GM21619 (cell line): ENCODE data around the gene CLASP1.
"Not testable (repeated sequence)": the region's sequence is repeated elsewhere in the genome, so short reads cannot be mapped to it uniquely, and the experiment has no call there.

Source experiments
- ATAC-seq: cut with Tn5 transposase; IDR thresholded peaks from one replicate; pipeline ENCODE4 v1.9.1; 2021; ENCODE audit not compliant: unreplicated experiment

CLASP1 gene

DNA sequence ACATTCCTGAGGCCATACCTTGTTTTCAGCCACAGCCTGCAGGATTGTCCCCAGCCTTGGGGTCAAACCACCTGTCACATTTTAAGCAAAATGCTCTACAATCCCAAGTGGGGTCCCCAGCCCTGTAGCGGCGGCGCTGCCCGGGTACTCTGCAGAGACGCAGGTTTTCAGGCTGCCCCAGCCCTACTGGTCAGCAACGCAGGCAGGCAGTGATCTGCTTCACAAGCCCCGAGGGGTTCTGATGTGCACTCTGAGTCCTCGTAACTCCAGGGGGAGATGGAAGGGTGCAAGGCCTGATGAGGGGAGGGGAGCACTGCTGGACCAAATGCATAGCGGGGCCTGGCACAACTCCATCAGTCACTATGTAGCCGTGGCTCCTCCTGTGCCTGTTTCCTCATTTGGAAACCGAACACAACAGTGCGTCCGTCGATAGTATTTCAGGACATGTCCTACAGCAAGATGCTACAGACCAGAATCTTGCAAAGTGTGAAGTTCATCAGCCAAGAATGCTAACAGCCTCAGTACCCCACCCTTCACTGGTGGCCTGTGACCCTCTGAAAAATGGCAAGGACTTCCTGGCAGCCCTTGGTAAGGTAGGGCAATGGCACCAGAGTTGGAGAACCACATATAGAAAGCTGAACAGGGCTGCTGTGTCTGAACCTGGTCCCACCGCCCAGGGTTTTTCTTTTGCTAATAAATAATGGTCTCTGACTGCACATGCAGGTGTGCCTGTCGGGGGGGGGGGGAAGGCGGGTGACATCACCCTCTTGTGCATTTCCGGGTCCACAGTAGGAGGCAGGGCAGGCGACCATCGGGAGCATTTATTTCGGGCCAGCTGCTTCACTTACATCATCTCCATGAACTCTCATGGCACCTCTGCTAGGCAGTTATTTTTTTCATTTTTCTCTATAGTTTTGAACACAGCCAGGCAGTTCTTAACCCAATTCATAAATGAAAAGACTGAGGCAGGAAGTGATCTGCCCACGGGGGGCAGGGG, 313.7 kb downstream of the CLASP1 start:
- no peak for ATAC-seq

DNA sequence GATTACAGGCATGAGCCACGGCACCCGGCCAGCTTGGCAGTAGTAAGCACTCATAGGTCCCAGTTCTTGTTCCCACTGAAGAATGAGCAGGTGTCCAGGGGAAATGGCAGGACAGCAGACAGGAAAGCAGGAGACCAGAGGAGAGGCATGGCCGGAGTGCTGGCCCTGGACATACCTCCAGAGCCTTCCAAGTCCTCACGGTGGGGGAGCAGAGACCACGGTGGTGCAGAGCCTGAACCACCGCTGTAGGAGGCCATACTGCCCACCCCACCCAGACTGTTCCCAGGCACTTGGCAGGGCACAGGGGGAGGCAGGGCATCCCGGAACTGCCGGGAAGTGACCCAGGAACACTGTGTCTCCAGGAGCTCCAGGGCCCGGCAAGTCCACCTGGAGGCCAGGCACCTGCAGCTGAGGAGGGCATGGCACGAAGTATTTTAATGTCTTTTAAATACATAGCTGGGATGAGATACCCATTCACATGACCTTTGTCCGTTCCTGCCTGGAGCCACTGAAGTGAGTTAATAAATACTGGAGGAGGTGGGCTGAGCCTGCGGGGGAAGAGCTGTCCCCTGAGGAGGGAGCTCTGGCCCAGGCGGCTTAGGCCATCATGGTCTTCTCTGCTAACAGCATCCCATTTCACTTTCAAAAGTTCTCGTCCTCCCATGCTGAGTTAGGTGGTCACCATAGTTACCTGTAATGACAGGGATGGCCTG, 314.5 kb downstream of the CLASP1 start:
- no peak for ATAC-seq

DNA sequence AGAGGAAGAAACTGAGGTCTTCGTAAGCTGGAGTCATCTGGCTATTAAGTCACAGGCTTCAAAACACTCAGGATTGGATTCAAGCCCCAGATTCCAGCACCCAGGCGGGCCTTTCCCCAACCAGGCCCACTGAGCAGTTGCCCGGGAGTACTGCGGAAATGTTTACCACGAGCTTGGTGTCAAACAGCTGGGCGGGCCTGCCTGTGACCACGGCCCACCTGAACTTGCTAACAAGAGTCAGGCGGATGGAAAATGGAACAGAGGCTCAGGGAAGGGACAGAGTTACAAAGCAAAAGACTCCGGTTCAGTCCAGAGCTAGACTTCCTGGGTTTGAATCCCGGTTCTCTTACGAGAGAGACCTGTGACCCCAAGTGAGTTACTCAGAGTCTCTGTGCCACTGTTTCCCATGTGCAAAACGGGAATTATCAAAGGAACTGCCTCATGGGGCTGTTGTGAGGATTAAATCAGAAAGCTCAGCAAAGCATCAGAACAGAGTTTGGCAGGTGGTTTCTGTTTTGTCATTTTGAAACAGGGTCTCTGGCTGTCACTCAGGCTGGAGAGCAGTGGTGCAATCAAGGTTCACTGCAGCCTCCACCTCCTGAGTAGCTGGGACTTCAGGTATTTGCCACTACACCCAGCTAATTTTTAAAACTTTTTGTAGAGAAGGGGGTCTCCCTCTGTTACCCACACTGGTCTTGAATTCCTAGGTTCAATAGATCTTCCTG, 315.3 kb downstream of the CLASP1 start:
- peak; percentile 88 for ATAC-seq

DNA sequence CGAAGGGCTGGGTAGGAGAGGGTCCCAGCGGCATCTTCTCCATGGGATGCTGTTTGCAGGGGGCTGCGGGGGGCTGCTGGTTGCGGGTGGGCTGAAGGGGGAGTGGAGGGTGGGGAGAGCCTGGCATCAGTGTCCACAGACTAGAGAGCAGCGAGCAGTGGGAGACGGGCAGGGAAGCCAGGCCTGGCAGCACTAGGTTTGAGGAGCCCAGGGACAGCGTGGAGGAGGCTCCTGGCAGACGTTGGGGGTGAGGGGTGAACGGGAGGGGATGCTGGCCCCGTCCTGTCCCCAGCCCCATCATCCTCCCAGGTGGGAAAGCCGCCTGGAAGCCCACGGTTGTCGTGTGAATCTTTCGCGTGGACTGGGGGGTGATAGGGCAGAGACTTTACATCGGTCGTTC, 316.0 kb downstream of the CLASP1 start:
- no peak for ATAC-seq

DNA sequence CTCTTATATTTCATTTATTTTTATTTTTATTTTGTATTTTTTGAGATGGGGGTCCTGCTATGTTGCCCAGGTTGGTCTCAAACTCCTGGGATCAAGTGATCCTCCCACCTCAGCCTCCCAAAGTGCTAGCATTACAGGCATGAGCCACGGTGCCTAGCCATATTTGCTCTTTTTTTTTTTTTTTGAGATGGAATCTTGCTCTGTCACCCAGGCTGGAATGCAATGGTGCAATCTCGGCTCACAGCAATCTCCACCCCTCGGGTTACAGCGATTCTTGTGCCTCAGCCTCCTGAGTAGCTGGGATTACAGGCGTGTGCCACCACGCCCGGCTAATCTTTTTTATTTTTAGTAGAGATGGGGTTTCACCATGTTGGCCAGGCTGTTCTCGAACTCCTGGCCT, 317.9 kb downstream of the CLASP1 start:
- not testable (repeated sequence) for ATAC-seq

DNA sequence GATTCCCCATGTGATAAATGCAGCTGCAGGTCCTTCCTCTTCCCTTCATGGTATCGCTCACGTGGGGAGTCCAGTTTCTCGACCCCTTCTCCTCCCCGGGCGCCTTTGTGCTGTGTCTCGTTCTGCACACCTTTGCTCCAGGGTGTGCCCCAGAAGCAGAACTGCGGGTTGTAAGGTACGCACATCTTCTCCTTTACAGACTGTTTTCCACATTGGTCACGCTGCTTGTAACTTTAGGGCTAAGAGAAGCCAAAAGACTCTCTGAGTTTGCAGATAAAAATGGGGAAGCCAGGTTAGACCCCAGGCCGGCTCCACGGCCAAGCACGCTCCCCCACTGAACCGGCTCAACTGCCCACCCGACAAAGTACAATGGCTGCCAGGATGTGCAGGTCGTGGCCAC, 318.3 kb downstream of the CLASP1 start:
- ATAC-seq: no peak

DNA sequence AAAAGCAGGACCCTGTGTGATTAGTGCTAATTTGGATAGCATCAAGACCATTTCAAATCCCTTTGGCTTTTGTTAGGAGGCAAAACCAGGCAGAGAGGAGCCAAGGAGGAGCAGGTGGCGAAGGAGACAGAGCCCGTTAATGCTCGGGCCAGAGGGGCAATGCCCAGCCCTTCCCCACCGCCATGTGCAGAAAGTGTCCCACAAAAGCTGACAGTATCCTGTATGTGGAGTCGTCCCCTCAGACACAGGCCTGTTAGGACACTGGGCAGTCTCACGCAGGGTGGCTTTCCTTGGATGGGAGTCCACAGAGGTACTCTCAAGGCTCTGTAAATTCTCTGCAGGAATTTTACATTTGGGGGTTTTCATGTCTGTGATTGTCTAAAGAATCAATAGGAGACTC, 319.5 kb downstream of the CLASP1 start:
- no peak for ATAC-seq

DNA sequence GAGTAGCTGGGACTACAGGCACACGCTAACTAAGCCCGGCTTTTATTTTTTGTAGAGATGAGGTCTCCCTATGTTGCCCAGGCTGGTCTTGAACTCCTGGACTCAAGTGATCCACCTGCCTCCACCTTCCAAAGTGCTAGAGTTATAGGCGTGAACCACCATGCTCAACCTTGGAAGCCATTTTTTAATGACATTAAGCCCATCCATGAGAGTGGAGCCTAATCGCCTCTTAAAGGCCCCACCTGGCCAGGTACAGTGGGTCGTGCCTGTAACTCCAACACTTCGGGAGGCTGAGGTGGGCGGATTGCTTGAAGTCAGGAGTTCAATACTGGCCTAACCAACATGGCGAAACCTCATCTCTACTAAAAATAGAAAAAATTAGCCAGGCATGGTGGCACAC, 322.6 kb downstream of the CLASP1 start:
- ATAC-seq: no peak

DNA sequence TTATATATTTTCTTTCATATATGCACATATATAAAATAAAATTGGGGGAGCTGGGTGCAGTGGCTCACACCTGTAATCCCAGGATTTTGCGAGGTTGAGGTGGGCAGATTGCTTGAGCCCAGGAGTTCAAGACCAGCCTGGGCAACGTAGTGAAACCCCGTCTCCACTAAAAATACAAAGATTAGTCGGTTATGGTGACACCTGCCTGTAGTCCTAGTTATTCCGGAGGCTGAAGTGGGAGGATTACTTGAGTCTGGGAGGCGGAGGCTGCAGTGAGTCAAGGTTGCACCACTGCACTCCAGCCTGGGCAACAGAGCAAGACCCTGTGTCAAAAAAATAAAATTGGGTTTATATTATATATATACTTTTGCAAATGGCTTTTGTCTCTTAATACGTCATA, 324.7 kb downstream of the CLASP1 start:
- ATAC-seq: no peak

DNA sequence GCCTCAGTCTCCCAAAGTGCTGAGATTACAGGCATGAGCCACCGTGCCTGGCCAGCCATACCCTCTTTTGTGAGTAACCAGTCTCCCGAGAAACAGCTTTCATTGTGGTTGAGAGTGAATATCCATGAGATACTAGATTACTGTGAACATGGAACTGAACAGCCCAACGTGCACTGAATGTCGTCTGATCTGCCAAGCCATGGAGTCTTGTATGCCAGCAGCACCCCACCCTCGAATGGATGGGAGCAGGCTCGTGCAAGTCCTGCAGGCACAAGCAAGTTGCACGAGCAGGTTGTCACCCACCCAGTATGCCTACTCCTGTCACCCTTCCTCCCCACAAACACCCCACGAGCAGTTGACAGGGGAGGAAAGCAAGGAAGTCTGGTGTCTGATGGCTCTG, 327.8 kb downstream of the CLASP1 start:
- no peak for ATAC-seq

DNA sequence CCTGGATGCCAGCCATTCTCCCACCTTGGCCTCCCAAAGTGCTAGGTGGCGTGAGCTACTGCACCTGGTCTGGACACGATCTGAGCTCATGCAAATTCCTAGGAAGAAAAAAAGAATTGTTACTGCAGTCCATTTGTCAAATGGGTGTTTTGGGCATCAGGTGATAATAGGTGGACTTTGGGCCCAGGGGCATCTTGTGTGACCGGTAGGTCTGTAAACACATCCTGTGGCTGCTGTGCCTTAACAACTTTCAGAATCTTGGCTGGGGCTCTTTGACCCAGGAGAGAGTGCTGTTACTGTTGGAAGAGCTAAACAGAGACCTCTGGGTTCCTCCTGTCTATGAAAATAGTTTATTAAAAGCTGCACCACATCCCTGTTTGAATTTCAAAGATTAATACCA, 329.3 kb downstream of the CLASP1 start:
- ATAC-seq: no peak

DNA sequence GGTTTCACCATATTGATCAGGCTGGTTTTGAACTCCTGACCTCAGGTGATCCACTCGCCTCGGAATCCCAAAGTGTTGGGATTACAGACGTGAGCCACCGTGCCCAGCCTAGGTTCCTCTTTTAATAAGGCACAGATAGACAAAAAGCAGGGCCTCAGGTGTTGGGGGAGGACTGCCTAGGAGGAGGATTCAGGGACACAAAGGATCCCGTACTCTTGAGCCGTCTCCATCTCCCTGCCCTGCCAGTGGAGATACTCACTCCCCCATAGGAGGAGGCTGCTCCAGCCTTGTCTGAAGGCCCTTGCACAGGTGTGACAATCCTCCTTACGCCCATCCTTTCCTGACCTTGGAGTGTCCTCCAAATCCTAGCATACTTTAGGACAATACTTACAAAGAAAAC, 332.3 kb downstream of the CLASP1 start:
- ATAC-seq: no peak

DNA sequence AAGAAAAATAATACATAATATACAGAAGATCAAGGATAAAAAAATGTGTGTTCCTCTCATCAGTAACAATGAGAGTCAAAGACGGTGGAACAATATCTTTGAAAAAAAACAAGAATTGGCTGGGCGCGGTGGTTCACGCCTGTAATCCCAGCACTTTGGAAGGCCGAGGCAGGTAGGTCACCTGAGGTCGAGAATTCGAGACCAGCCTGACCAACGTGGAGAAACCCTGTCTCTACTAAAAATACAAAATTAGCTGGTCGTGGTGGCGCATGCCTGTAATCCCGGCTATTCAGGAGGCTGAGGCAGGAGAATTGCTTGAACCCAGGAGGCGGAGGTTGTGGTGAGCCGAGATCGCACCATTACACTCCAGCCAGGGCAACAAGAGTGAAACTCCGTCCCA, 335.6 kb downstream of the CLASP1 start:
- ATAC-seq: not testable (repeated sequence)

DNA sequence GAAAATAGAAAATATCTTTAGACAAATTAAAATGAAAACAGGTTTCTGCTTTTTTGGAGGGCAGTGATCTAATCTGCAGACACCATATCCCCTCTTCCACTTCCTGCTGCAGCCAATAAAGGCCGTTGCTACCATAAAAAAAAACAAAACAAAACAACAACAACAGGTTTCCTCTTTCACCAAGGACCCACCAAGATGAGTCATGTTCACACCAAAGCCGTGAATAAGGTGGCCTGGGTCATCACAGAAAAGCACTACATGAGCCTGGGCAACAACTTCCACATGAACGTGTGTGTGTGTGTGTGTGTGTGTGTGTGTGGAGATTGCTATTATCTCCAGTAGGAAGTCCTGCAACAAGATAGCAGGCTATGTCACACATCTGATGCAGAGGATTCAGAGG, 339.5 kb downstream of the CLASP1 start:
- no peak for ATAC-seq

DNA sequence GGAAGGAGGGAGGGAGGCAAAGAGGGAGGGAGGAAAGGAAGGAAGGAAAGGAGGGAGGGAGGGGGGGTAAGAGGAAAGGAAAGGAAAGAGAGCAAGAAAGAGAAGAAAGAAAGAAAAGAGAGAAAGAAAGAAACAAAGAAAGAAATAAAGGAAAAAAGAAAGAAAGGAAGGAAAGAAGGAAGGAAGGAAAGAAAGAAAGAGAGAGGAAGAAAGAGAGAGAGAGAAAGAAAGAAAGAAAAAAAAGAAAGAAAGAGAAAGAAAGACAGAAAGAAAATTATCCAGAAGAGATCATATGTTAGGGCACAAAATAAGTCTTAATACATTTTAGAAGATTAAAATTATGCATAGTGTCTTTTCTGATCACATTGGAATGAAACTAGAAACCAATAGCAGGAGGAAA, 339.9 kb downstream of the CLASP1 start:
- no peak for ATAC-seq

DNA sequence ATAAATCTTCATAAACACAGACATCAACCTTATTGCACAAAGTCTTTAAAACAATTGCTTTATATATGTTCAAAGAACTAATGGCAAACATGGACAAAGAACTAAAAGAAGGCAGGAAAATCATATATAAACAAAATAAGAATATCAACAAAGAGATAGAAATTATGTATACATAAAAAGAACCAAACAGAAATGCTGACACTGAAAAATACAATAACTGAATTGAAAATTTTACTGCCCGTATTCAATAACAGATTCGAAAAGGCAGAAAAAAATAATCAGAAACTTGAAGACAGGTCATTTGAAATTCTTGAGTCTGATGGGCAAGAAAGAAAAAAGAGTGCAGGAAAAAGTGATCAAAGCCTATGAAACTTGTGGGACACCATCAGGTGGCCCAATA, 342.2 kb downstream of the CLASP1 start:
- ATAC-seq: no peak

DNA sequence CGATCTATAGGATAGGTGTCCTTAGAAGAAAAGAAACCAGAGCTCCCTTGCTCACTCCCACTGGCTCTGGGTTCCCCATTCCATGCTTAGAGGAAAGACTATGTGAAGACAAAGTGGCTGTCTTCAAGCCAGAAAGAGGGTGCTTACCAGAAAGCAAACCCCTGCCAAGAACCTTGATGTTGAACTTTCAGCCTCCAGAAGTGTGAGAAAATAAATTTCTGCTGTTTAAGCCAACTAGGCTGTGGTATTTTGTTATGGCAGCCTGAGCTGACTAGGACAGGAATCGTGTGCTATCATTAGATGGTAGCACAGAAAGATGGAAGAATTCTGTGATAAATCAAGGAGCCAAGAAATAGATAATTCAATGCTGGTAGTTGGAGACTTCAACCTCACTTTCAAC, 344.3 kb downstream of the CLASP1 start:
- no peak for ATAC-seq

DNA sequence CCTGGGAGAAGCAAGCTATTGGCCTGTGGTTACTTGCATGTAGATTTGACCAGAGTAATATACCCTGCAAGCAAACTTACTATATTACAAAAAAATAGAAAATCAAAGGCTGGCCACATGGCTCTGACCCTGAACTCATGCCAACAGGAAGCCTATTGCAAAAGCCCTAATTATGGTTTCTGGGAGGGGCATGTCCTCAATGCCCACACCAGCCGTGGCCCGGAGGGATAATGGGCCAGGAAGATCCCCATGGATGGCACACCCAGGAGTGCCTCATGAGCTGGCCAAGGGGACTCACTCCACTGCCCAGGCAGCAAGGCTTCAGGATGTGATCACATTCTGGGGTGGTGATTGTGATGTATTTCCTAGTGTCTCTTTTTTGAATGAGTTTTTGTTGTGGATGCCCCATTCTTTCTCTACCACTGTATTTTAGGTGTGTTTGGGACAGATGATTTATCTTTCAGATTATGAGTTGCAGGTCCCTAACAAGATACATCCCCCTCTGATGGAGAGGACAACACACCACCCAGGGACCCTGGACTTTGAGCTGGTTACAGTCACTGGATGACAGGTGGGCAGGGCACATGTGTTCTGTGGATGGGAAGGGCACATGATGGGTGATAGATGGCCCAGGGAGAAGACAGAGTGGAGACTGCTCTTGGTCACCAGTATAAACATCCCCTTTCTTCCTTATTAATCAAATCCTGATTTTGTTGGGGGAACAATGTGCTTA, 345.6 kb downstream of the CLASP1 start:
- no peak for ATAC-seq

DNA sequence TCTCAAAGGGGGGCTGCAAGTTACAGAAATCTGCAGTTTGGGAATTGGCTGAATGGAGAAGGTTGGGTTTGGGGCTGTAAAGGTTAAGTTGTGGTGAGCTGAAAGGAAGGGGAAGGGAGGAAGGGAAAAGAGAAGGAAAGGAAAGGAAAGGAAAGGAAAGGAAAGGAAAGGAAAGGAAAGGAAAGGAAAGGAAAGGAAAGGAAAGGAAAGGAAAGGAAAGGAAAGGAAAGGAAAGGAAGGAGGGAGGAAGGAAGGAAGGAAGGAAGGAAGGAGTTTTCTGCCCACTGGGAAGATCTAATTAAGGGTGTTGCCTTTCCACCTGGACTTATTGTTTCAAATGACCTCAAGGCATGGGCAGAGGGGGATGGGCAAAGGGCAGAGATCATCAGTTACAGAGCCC, 348.1 kb downstream of the CLASP1 start:
- ATAC-seq: not testable (repeated sequence)

DNA sequence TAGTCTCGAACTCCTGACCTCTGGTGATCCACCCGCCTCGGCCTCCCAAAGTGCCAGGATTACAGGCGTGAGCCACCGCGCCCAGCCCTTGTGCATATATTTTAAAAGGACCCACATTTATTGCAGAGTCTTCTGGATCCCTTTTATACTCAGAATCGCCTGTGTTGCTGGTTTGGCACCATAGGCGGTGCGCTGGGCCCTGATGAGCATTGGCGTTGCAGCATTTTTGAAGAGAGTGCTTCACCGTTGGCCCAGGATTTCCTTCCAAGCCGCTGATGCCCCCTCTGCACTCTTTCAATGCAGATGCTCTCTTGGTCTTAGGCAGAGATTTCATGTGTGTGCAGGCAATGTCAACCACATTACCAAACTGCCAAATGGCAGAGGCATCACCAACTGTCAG, 350.8 kb downstream of the CLASP1 start:
- ATAC-seq: no peak

DNA sequence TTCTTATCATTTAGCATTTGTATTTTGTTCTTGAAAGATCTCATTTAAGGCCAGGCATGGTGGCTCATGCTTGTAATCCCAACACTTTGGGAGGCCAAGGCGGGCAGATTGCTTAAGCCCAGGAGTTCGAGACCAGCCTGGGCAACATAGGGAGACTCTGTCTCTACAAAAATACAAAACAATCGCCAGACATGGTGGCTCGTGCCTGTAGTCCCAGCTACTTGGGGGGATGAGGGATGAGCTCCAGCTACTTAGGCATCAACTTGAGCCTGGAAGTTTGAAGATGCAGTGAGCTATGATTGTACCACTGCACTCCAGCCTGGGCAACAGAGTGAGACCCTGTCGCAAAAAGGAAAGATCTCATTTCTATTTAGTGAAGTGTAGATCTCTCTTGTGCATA, 351.4 kb downstream of the CLASP1 start:
- not testable (repeated sequence) for ATAC-seq
